ENCODE data around the gene FN3KRP. TPM values are rescaled to one million over a fixed set of nuclear protein-coding genes. Genes with fewer than 3 reads are reported as not detected.
"Not testable (repeated sequence)": the region's sequence is repeated elsewhere in the genome, so short reads cannot be mapped to it uniquely, and the experiment has no call there.

The FN3KRP gene
- total and polyA plus RNA-seq, 8 donors: 24.7 to 55.6 (median 49.8) TPM

GRCh38 chr17:82767041-82767754 is 50.7 kb downstream of the FN3KRP start:
- Histone ChIP-seq H3K27me3 (no peaks in the 10 kb centered on the region), H3K4me1 (no peaks in the 10 kb centered on the region), H3K36me3 (peaks cover 0 to 63% of the 10 kb centered on the region in 2 donors), H3K4me3 (no peak overlapping the region), H3K9me3 (no peaks in the 10 kb centered on the region), H3K27ac (no peak overlapping the region)
- TF ChIP-seq CTCF (IDR thresholded peaks at IDR 0.05): peak; percentile 30
- intact Hi-C loops (cut with DNase I): no loop called here
- DNase-seq (peak in 1 of 4 donors; percentile 42), ATAC-seq (peak; percentile 77)

DNA sequence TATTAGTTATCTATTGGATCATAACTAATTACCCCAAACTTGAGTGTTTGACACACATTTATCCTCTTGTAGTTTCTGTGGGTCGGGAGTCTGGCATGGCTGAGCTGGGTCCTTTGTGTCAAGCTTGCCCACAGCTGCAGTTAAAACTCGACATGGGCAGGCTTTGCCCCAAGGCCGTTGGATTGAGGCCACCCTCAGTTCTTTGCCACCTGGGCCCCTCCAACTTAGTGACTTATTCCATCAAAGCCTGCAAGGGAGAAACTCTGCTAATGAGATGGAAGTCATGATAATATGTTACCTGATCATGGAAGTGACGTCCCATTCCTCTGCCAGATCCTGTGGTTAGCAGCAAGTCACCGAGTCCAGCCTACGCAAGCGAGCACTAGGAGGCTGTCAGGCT is 52.5 kb downstream of the FN3KRP start:
- H3K27ac ChIP-seq: no peak overlapping the region
- ATAC-seq: no peak
- intact Hi-C loops (cut with DNase I): no loop called here
- peaks cover 0 to 70% of the 10 kb centered on the region in 2 donors for H3K36me3 ChIP-seq
- DNase-seq: no peak
- no peak overlapping the region for H3K4me3 ChIP-seq
- no peaks in the 10 kb centered on the region for H3K27me3 ChIP-seq
- TF ChIP-seq CTCF (IDR thresholded peaks at IDR 0.05): no peak
- no peaks in the 10 kb centered on the region for H3K9me3 ChIP-seq
- no peaks in the 10 kb centered on the region for H3K4me1 ChIP-seq

GRCh38 chr17:82772026-82772425 is 55.5 kb downstream of the FN3KRP start:
- intact Hi-C loops (cut with DNase I): loop anchor here in 1 of 2 donors (5.0 kb wide), 1 partner anchor 105 kb away; no protein-coding TSS in a partner anchor
- H3K4me1 ChIP-seq: peaks cover 5 to 10% of the 10 kb centered on the region in 2 donors
- H3K9me3 ChIP-seq: no peaks in the 10 kb centered on the region
- no peak overlapping the region for H3K4me3 ChIP-seq
- H3K27ac ChIP-seq: no peak overlapping the region
- peak in 1 of 4 donors; percentile 37 for DNase-seq
- peak; percentile 80 for ATAC-seq
- H3K27me3 ChIP-seq: no peaks in the 10 kb centered on the region
- peaks cover 0 to 60% of the 10 kb centered on the region in 2 donors for H3K36me3 ChIP-seq
- TF ChIP-seq CTCF (IDR thresholded peaks at IDR 0.05): no peak

DNA sequence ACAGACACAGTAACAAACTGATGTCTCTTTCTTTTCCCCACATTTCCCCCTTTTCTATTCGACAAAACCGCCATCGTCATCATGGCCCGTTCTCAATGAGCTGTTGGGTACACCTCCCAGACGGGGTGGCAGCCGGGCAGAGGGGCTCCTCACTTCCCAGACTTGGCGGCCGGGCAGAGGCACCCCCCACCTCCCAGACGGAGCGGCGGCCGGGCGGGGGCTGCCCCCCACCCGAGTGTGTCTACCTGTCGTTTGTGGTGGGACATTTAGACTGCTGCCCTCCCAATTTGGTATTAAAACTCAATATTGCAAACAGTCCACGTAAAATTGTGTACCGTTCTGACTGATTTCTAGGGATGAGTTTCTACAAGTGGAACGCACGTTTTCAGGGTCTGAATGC is 58.0 kb downstream of the FN3KRP start:
- peaks cover 0 to 38% of the 10 kb centered on the region in 2 donors for H3K36me3 ChIP-seq
- intact Hi-C loops (cut with DNase I): loop anchor here in 1 of 2 donors (5.0 kb wide), 1 partner anchor 107 kb away; no protein-coding TSS in a partner anchor
- not testable (repeated sequence) for H3K9me3 ChIP-seq, H3K4me3 ChIP-seq, H3K27me3 ChIP-seq, ATAC-seq, DNase-seq, H3K27ac ChIP-seq, H3K4me1 ChIP-seq

DNA sequence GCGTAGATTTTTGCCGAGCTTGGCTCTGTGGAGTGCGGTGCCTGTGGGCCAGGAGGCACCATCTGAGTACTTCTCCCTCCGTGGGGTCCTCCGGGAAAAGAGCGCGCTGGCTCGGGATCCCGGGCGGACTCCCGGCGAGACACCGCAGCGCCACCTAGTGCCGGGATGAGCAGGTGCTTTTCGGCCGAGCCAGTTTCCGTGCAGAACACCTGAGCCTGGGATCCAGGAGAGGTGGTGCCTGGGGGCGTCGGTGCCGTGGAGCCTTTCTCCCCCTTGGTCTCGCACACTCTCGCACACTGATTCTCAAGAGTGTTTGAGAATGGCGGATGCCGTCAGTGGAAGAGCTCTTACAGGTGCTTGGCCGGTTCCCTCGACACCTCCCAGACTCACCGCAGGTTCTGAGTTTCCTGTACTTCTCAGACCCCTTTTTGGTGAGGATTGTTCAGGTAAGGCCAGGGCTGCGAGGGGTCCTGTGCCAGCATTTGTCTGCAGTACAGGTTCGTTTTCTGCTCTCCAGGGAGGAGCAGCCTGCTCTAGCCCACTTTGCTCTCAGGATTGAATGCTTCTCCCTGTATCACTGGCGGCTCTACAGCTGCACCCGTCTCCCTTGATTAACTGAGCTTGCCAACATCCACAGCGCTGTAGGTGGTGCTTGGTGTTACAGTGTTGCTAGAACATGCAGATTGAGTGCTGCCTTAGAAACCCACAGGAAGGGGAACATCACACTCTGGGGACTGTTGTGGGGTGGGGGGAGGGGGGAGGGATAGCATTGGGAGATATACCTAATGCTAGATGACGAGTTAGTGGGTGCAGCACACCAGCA is 58.7 kb downstream of the FN3KRP start:
- peak in 3 of 4 donors; percentile 64 to 92 (median 67) for DNase-seq
- H3K27ac ChIP-seq: no peak overlapping the region
- H3K36me3 ChIP-seq: peaks cover 0 to 30% of the 10 kb centered on the region in 2 donors
- H3K27me3 ChIP-seq: no peaks in the 10 kb centered on the region
- ATAC-seq: peak; percentile 89
- intact Hi-C loops (cut with DNase I): no loop called here
- H3K9me3 ChIP-seq: no peaks in the 10 kb centered on the region
- TF ChIP-seq CTCF (IDR thresholded peaks at IDR 0.05): peak; percentile 76 to 87
- no peak overlapping the region for H3K4me3 ChIP-seq
- peaks cover 5 to 10% of the 10 kb centered on the region in 2 donors for H3K4me1 ChIP-seq
